OCI-LY3 (cell line): ENCODE measurements around the gene RGS13.

ENCODE experiments used
- CTCF ChIP-seq: fragments of 200-600, 300-600 bp; sonication (generic); IDR thresholded peaks from 2 replicates; pipeline ENCODE4 v1.5.1; 2014; ENCODE audit warnings: antibody characterized with exemption, low read length, low read depth
- EZH2phosphoT487 ChIP-seq: fragments of 200-600 bp; shearing (Covaris generic); IDR thresholded peaks from 2 replicates; pipeline ENCODE4 v1.6.1; 2018; ENCODE audit warnings: antibody characterized with exemption, mixed run types, low read depth

- no peak for TF ChIP-seq CTCF
- no peak for TF ChIP-seq EZH2phosphoT487
Observed at GRCh38 chr1:192592981-192593708, 42.8 kb upstream of the RGS13 start.
